ENCODE results near the gene PLLP.

PLLP gene

DNA sequence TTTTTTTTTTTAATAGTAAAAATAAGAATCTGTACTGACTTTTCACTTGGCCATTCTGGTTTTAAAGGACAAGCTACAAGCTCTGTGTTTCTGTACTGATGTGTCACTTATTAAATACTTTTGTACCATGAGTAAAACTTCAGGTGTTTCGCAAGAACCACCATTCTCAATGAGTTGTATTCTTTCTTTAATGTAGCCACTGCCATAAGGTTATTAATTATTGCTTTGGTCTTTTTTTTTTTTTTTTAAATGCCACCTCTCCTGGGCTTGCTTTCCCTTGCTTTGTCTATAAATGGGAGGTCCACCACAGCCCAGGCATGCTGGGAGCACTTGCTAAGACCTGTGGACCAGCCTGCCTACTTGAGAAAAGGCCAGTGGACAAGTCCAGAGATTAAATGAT lies 31.0 kb downstream of the PLLP start:
- Histone ChIP-seq H3K36me3 (replicated peaks; ENCODE audit: insufficient read depth, low read length) (0 out of 2 replicates have a peak, but pooled peaks cover 3% of the 10 kb centered on the region), H3K27me3 (replicated peaks; ENCODE audit: insufficient read depth, low read length) (no peaks in the 10 kb centered on the region), H3K4me2 (ENCODE audit: low read depth, low read length) (no peak overlapping the region), H3F3A (ENCODE audit: insufficient read depth, low read length) (no peaks in the 10 kb centered on the region), H2AFZ (ENCODE audit: low read length) (no peak overlapping the region), H3K9me3 (replicated peaks; ENCODE audit: insufficient read depth, low read length) (no peaks in the 10 kb centered on the region), H3K4me3 (ENCODE audit: low read length) (no peak overlapping the region), H3K9ac (ENCODE audit: low read length) (no peak overlapping the region), H3K79me2 (ENCODE audit: low read length) (no peaks in the 10 kb centered on the region), H3K4me1 (ENCODE audit: low read length) (no peaks in the 10 kb centered on the region), H4K20me1 (ENCODE audit: insufficient read depth, low read length) (no peaks in the 10 kb centered on the region), H3K9me2 (replicated peaks; ENCODE audit: insufficient read depth, low read length) (no peaks in the 10 kb centered on the region), H3K27ac (ENCODE audit: low read length) (no peak overlapping the region)
- no peak for DNase-seq
- TF ChIP-seq, protein P1, sequence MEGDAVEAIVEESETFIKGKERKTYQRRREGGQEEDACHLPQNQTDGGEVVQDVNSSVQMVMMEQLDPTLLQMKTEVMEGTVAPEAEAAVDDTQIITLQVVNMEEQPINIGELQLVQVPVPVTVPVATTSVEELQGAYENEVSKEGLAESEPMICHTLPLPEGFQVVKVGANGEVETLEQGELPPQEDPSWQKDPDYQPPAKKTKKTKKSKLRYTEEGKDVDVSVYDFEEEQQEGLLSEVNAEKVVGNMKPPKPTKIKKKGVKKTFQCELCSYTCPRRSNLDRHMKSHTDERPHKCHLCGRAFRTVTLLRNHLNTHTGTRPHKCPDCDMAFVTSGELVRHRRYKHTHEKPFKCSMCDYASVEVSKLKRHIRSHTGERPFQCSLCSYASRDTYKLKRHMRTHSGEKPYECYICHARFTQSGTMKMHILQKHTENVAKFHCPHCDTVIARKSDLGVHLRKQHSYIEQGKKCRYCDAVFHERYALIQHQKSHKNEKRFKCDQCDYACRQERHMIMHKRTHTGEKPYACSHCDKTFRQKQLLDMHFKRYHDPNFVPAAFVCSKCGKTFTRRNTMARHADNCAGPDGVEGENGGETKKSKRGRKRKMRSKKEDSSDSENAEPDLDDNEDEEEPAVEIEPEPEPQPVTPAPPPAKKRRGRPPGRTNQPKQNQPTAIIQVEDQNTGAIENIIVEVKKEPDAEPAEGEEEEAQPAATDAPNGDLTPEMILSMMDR (IDR thresholded peaks at IDR 0.05; ENCODE audit: low read length) = no peak
- TF ChIP-seq EZH2 (optimal IDR thresholded peaks at IDR 0.05; ENCODE audit: low read depth, low read length) (no peak), EZH2phosphoT487 (IDR thresholded peaks at IDR 0.05; ENCODE audit: low read length) (no peak)

DNA sequence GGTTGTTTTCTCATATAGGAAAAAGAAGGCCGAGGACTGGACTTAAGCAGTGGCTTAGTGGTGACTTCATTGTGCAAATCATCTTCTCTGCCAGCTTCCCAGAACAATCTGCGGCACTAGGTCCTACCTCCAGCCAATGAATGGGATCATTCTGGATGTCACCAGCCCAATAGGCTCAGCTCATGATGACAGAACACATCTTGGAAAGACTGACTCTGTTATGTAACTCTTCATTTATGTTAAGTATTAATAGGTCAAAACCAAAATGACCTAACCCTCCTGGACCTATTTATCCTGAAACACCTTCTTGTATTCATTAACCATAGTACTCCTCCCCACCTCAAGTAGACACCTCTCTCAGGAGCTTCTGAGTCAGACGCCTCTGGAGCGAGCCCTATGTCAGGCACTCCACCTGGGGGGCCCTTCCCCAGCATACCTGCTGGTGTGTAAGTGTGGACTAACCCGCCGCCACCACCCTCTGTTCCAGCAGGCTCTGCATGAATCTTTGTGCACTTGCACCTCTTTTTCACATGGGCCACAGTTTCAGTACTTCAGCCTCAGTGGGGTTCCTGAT lies 32.2 kb downstream of the PLLP start:
- Histone ChIP-seq H3K4me3 (ENCODE audit: low read length) (no peak overlapping the region), H3K79me2 (ENCODE audit: low read length) (no peaks in the 10 kb centered on the region), H3K36me3 (replicated peaks; ENCODE audit: insufficient read depth, low read length) (0 out of 2 replicates have a peak, but pooled peaks cover 3% of the 10 kb centered on the region), H3K9ac (ENCODE audit: low read length) (no peak overlapping the region), H3K9me2 (replicated peaks; ENCODE audit: insufficient read depth, low read length) (no peaks in the 10 kb centered on the region), H2AFZ (ENCODE audit: low read length) (no peak overlapping the region), H3K4me2 (ENCODE audit: low read depth, low read length) (no peak overlapping the region), H3K27ac (ENCODE audit: low read length) (no peak overlapping the region), H3F3A (ENCODE audit: insufficient read depth, low read length) (no peaks in the 10 kb centered on the region), H4K20me1 (ENCODE audit: insufficient read depth, low read length) (no peaks in the 10 kb centered on the region), H3K4me1 (ENCODE audit: low read length) (no peaks in the 10 kb centered on the region), H3K27me3 (replicated peaks; ENCODE audit: insufficient read depth, low read length) (no peaks in the 10 kb centered on the region), H3K9me3 (replicated peaks; ENCODE audit: insufficient read depth, low read length) (no peaks in the 10 kb centered on the region)
- no peak for DNase-seq
- TF ChIP-seq, protein P1 (IDR thresholded peaks at IDR 0.05; ENCODE audit: low read length) = no peak
- TF ChIP-seq EZH2phosphoT487 (IDR thresholded peaks at IDR 0.05; ENCODE audit: low read length) (no peak), EZH2 (optimal IDR thresholded peaks at IDR 0.05; ENCODE audit: low read depth, low read length) (no peak)

DNA sequence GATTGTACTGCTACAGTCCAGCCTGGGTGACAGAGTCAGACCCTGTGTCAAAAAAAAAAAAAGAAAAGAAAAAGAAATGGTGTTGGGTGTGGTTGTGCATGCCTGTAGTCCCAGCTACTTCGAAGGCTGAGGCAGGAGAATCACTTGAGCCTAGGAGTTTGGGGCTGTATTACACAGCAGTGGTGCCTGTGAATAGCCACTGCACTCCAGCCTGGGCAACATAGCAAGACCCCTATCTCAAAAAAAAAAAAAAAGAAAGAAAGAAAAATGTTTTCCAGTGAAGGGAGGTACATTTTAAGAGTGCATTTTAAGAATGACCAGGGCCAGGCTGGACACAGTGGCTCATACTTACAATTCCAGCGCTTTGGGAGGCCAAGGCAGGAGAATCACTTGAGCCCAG lies 33.1 kb downstream of the PLLP start:
- Histone ChIP-seq H3K27me3 (replicated peaks; ENCODE audit: insufficient read depth, low read length) (no peaks in the 10 kb centered on the region), H2AFZ (ENCODE audit: low read length) (no peak overlapping the region), H3K4me2 (ENCODE audit: low read depth, low read length) (no peak overlapping the region), H3K4me1 (ENCODE audit: low read length) (no peaks in the 10 kb centered on the region), H3K79me2 (ENCODE audit: low read length) (no peaks in the 10 kb centered on the region), H3K9me2 (replicated peaks; ENCODE audit: insufficient read depth, low read length) (no peaks in the 10 kb centered on the region), H3K9me3 (replicated peaks; ENCODE audit: insufficient read depth, low read length) (no peaks in the 10 kb centered on the region), H3F3A (ENCODE audit: insufficient read depth, low read length) (no peaks in the 10 kb centered on the region), H4K20me1 (ENCODE audit: insufficient read depth, low read length) (no peaks in the 10 kb centered on the region), H3K9ac (ENCODE audit: low read length) (no peak overlapping the region), H3K36me3 (replicated peaks; ENCODE audit: insufficient read depth, low read length) (0 out of 2 replicates have a peak, but pooled peaks cover 3% of the 10 kb centered on the region), H3K4me3 (ENCODE audit: low read length) (no peak overlapping the region), H3K27ac (ENCODE audit: low read length) (no peak overlapping the region)
- TF ChIP-seq EZH2 (optimal IDR thresholded peaks at IDR 0.05; ENCODE audit: low read depth, low read length) (no peak), EZH2phosphoT487 (IDR thresholded peaks at IDR 0.05; ENCODE audit: low read length) (no peak)
- TF ChIP-seq, protein P1 (IDR thresholded peaks at IDR 0.05; ENCODE audit: low read length) = no peak
- DNase-seq = no peak
